ENCODE results near the gene VMP1.

- TF ChIP-seq ZNF184 (tag by site-specific recombination; IDR thresholded peaks at IDR 0.05) (no peak), CTCF (tag by site-specific recombination; IDR thresholded peaks at IDR 0.05) (no peak), ZNF518A (tag by site-specific recombination; conservative IDR thresholded peaks at IDR 0.05; ENCODE audit: low read depth) (no peak), ZBTB8A (tag by site-specific recombination; IDR thresholded peaks at IDR 0.05) (no peak), KLF10 (tag by site-specific recombination; IDR thresholded peaks at IDR 0.05) (no peak), ZFP41 (tag by site-specific recombination; IDR thresholded peaks at IDR 0.05; ENCODE audit: borderline replicate concordance) (no peak), BCL6B (tag by site-specific recombination; IDR thresholded peaks at IDR 0.05) (no peak), YY1 (tag by site-specific recombination; IDR thresholded peaks at IDR 0.05) (no peak)
Measured at GRCh38 chr17:59727817-59728533, 20.5 kb downstream of the VMP1 start.
